A549 treated with GW870086 at 1 μM for 4 hours (cell line): ENCODE measurements around the gene ZC3HAV1L. TPM values are rescaled to one million over a fixed set of nuclear protein-coding genes. Genes with fewer than 3 reads are reported as not detected.

Experiments
- total RNA-seq: library from RNA; stranded (reverse); fragments of 200-300 nt; extraction: Qiagen RNA extraction; gene quantifications from 5 replicates; pipeline ENCODE4 v1.2.3, GENCODE V29; 2022; ENCODE audit warnings: low read depth

ZC3HAV1L gene
- 3.9 to 8.6 TPM (median 7.4 TPM) in 5 replicates for total RNA-seq

GRCh38 chr7:139035586-139036353 lies at the start of gene ZC3HAV1L:
ZC3HAV1L (minus strand) TSS chr7:139036042; CDS start chr7:139036017, 25 bp downstream.

DNA sequence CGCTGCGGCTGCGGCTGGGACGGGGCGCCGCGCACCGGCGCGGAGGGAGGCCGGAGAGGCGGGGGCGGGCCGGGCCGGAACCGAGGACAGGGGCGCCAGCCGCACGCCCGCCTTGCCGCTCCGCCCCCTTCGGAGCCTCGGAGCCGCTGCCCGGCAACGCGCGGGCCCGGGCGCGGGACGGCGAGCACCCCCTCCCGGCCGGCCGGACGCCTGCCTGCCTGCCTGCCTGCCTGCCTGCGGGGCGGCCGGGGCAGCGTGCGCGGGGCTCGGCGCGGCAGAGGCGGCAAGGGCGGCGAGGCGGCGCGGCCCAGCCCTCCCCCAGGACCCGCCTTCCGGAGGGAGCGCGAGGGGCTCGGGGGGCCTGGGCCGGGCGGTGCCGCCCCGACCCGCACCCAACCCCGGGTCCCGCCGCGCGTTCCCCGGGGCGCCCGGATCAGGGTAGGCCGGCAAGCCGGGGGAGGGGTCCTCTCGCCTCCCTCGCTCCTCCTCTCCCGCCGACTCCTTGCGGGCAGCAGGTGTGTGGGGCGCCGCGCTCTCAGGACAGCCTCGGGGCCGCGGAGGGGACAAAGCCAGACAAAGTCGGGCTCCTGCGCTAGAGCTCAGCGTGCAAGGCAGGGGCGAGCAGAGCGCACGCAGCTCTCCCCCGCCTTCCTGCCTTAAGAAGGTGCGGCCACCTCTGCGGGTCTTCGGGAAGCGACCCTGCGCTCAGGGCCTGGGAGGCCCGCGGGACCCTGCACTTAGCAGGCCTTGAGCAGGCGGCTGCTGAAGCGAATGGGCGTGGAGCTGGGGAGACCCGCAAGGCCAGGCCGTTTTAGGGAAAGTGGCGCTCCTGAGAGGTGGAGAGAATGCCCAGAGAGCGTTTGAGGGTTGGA lies 54.3 kb downstream of the ZC3HAV1L start, which contains the start of gene KIAA1549:
Gene KIAA1549, minus strand, starts transcription at position 58 of the 872 bp plus-strand sequence. CDS start 120 bp downstream, outside the sequence.

Other genes starting within 250 kb of the ZC3HAV1L start
- gene TMEM213, start 238.0 kb downstream of the ZC3HAV1L start, total RNA-seq = not detected in 5 replicates
- 0.10 to 0.57 TPM (median 0.20 TPM) in 5 replicates for gene ATP6V0A4, start 237.8 kb downstream of the ZC3HAV1L start, total RNA-seq
- gene KIAA1549, start 54.7 kb downstream of the ZC3HAV1L start, total RNA-seq = 4.9 to 6.8 TPM (median 6.2 TPM) in 5 replicates
- gene ZC3HAV1, start 73.7 kb upstream of the ZC3HAV1L start, total RNA-seq = 31.4 to 36.5 TPM (median 33.6 TPM) in 5 replicates
- gene UBN2, start 195.2 kb upstream of the ZC3HAV1L start, total RNA-seq = 1.9 to 3.9 TPM (median 2.8 TPM) in 5 replicates